H9 (cell line): ENCODE data around the gene GHR. TPM values are rescaled to one million over a fixed set of nuclear protein-coding genes. Genes with fewer than 3 reads are reported as not detected.

Source experiments
- DNase-seq: peaks from one replicate; pipeline ENCODE4 v3.0.0-alpha.2; 2017
- H2AFZ ChIP-seq: one replicate; pipeline ENCODE4 v1.6.1; 2013; ENCODE audit warnings: mild to moderate bottlenecking, low read length, control low read depth, moderate library complexity
- H2AK5ac ChIP-seq: 2 replicates; pipeline ENCODE4 v1.6.1; 2013; ENCODE audit warnings: low read length, control low read depth, mixed read lengths; ENCODE audit not compliant: insufficient read length
- H2BK120ac ChIP-seq: one replicate; pipeline ENCODE4 v1.6.1; 2013; ENCODE audit warnings: low read depth, mild to moderate bottlenecking, low read length, control low read depth, inconsistent platforms; ENCODE audit not compliant: poor library complexity, severe bottlenecking
- H2BK12ac ChIP-seq: 2 replicates; pipeline ENCODE4 v1.6.1; 2013; ENCODE audit warnings: low read length, control low read depth, mixed read lengths, low read depth; ENCODE audit not compliant: insufficient read length
- H2BK15ac ChIP-seq: 2 replicates; pipeline ENCODE4 v1.6.1; 2013; ENCODE audit warnings: low read depth, low read length, control low read depth
- H2BK20ac ChIP-seq: one replicate; pipeline ENCODE4 v1.6.1; 2013; ENCODE audit warnings: low read depth, mild to moderate bottlenecking, low read length, control low read depth, inconsistent platforms; ENCODE audit not compliant: poor library complexity, severe bottlenecking
- H2BK5ac ChIP-seq: 2 replicates; pipeline ENCODE4 v1.6.1; 2013; ENCODE audit warnings: low read length, control low read depth, mixed read lengths; ENCODE audit not compliant: insufficient read length
- H3K14ac ChIP-seq: 2 replicates; pipeline ENCODE4 v1.6.1; 2013; ENCODE audit warnings: low read length, control low read depth; ENCODE audit not compliant: insufficient read depth
- H3K18ac ChIP-seq: 2 replicates; pipeline ENCODE4 v1.6.1; 2013; ENCODE audit warnings: low read depth, mild to moderate bottlenecking, mixed read lengths, low read length, control low read depth; ENCODE audit not compliant: insufficient read length
- H3K23ac ChIP-seq: 2 replicates; pipeline ENCODE4 v1.6.1; 2013; ENCODE audit warnings: low read length, control low read depth, mixed read lengths, low read depth; ENCODE audit not compliant: insufficient read length
- H3K23me2 ChIP-seq: 2 replicates; pipeline ENCODE4 v1.6.1; 2013; ENCODE audit warnings: low read depth, mild to moderate bottlenecking, mixed read lengths, low read length, control low read depth; ENCODE audit not compliant: insufficient read length, poor library complexity, severe bottlenecking
- H3K27ac ChIP-seq: 2 replicates; pipeline ENCODE4 v1.5.1; 2013; ENCODE audit warnings: low read length, control low read depth, mixed read lengths, low read depth; ENCODE audit not compliant: insufficient read length
- H3K27me3 ChIP-seq: 2 replicates; pipeline ENCODE4 v1.6.1; 2013; ENCODE audit warnings: low read length, control low read depth, inconsistent platforms; ENCODE audit not compliant: insufficient read depth
- H3K4ac ChIP-seq: 2 replicates; pipeline ENCODE4 v1.6.1; 2013; ENCODE audit warnings: low read depth, mild to moderate bottlenecking, control low read depth, inconsistent platforms, low read length, moderate library complexity
- H3K4me1 ChIP-seq: 2 replicates; pipeline ENCODE4 v1.6.1; 2013; ENCODE audit warnings: low read length, control low read depth, inconsistent platforms; ENCODE audit not compliant: insufficient read depth
- H3K4me2 ChIP-seq: 2 replicates; pipeline ENCODE4 v1.6.1; 2013; ENCODE audit warnings: low read length, control low read depth, mixed read lengths; ENCODE audit not compliant: insufficient read length, insufficient read depth
- H3K56ac ChIP-seq: 2 replicates; pipeline ENCODE4 v1.6.1; 2013; ENCODE audit warnings: low read depth, mild to moderate bottlenecking, mixed read lengths, low read length, control low read depth; ENCODE audit not compliant: insufficient read length
- H3K79me1 ChIP-seq: 2 replicates; pipeline ENCODE4 v1.6.1; 2013; ENCODE audit warnings: low read depth, mild to moderate bottlenecking, moderate library complexity, low read length, control low read depth, inconsistent platforms; ENCODE audit not compliant: insufficient read depth, poor library complexity, severe bottlenecking
- H3K79me2 ChIP-seq: 2 replicates; pipeline ENCODE4 v1.6.1; 2013; ENCODE audit warnings: low read length, control low read depth, inconsistent platforms; ENCODE audit not compliant: insufficient read depth
- H3K9ac ChIP-seq: 2 replicates; pipeline ENCODE4 v1.6.1; 2013; ENCODE audit warnings: low read length, control low read depth, mixed read lengths; ENCODE audit not compliant: insufficient read length; ENCODE audit errors: extremely low read depth
- H3K9me3 ChIP-seq: one replicate; pipeline ENCODE4 v1.6.1; 2013; ENCODE audit warnings: low read depth, low read length, inconsistent platforms; ENCODE audit not compliant: control insufficient read depth
- H3T11ph ChIP-seq: one replicate; pipeline ENCODE4 v1.6.1; 2013; ENCODE audit warnings: mild to moderate bottlenecking, low read length, control low read depth, inconsistent platforms
- H4K20me1 ChIP-seq: one replicate; pipeline ENCODE4 v1.6.1; 2013; ENCODE audit not compliant: control insufficient read depth, insufficient read length, insufficient read depth
- H4K5ac ChIP-seq: 2 replicates; pipeline ENCODE4 v1.6.1; 2013; ENCODE audit warnings: low read depth, mild to moderate bottlenecking, mixed read lengths, low read length, control low read depth; ENCODE audit not compliant: insufficient read length
- H4K8ac ChIP-seq: replicated peaks from 2 replicates; pipeline ENCODE4 v1.6.1; 2013; ENCODE audit warnings: low read length, control low read depth, mixed read lengths, low read depth; ENCODE audit not compliant: insufficient read length
- H4K91ac ChIP-seq: 2 replicates; pipeline ENCODE4 v1.6.1; 2013; ENCODE audit warnings: low read depth, mild to moderate bottlenecking, moderate library complexity, mixed read lengths, low read length, control low read depth; ENCODE audit not compliant: insufficient read length
- H3K27ac Mint-ChIP-seq, 3 experiments: 2 replicates in 2 of 3; 3 replicates in 1 of 3; pipeline ENCODE4 v1.8.0; 2020 to 2021; ENCODE audit warnings: mixed read lengths in 3 of 3, mild to moderate bottlenecking in 1 of 3, moderate library complexity in 1 of 3
- H3K27me3 Mint-ChIP-seq: 2 replicates; pipeline ENCODE4 v1.8.0; 2021; ENCODE audit warnings: low read depth, mild to moderate bottlenecking, moderate library complexity, mixed read lengths
- H3K36me3 Mint-ChIP-seq, 3 experiments: 2 replicates in 2 of 3; 3 replicates in 1 of 3; pipeline ENCODE4 v1.8.0; 2020 to 2021; ENCODE audit warnings: low read depth in 3 of 3, mixed read lengths in 3 of 3; ENCODE audit not compliant: insufficient read depth in 1 of 3
- H3K4me1 Mint-ChIP-seq, 2 experiments: 2 replicates each; pipeline ENCODE4 v1.8.0; 2020; ENCODE audit warnings: mixed read lengths in 2 of 2
- H3K4me3 Mint-ChIP-seq, 2 experiments: 2 replicates in 1 of 2; 3 replicates in 1 of 2; pipeline ENCODE4 v1.8.0; 2020 to 2021; ENCODE audit warnings: mild to moderate bottlenecking in 2 of 2, mixed read lengths in 2 of 2, moderate library complexity in 1 of 2
- H3K9me3 Mint-ChIP-seq, 2 experiments: 2 replicates in 1 of 2; 3 replicates in 1 of 2; pipeline ENCODE4 v1.8.0; 2020; ENCODE audit warnings: mild to moderate bottlenecking in 2 of 2, mixed read lengths in 2 of 2, moderate library complexity in 1 of 2
- CTCF ChIP-seq: fragments of 200-600 bp; sonication (generic); conservative IDR thresholded peaks from 3 replicates; pipeline ENCODE4 v1.8.0; 2021; ENCODE audit warnings: antibody characterized with exemption, mild to moderate bottlenecking
- WGBS: extraction: QIAGEN DNeasy Blood & Tissue Kit; methylation state at CpG from one replicate; pipeline ENCODE4 v1.1.7; 2013; ENCODE audit warnings: missing lambda C conversion rate, low lambda C conversion rate, mixed read lengths; ENCODE audit not compliant: insufficient read length; ENCODE audit errors: extremely low coverage; 5-methylcytosine and 5-hydroxymethylcytosine counted together
- total RNA-seq: library from RNA; stranded (reverse); gene quantifications from 2 replicates; pipeline ENCODE4 v1.2.1, GENCODE V29; 2021

GHR gene
- total RNA-seq, 1 experiment from 2014 or later: 0.20 TPM

GRCh38 chr5:42374679-42375273 is 48.5 kb upstream of the GHR start:
- Histone ChIP-seq H2BK15ac (no peak overlapping the region), H4K91ac (no peak overlapping the region), H4K5ac (no peak overlapping the region), H3K56ac (no peak overlapping the region), H2BK5ac (no peak overlapping the region), H3K4me1 (no peaks in the 10 kb centered on the region), H3K14ac (no peak overlapping the region), H3K79me1 (no peaks in the 10 kb centered on the region), H3T11ph (no peak overlapping the region), H2AK5ac (no peak overlapping the region), H4K20me1 (no peaks in the 10 kb centered on the region), H2AFZ (no peak overlapping the region), H3K27me3 (no peaks in the 10 kb centered on the region), H3K4ac (no peak overlapping the region), H3K23me2 (no peaks in the 10 kb centered on the region), H3K9me3 (no peaks in the 10 kb centered on the region), H2BK120ac (no peak overlapping the region), H4K8ac (no peak overlapping the region), H3K23ac (no peak overlapping the region), H3K18ac (no peak overlapping the region), H2BK12ac (no peak overlapping the region), H3K27ac (no peak overlapping the region), H2BK20ac (no peak overlapping the region), H3K79me2 (no peaks in the 10 kb centered on the region), H3K9ac (no peak overlapping the region), H3K4me2 (no peak overlapping the region)
- peaks cover 0 to 10% (median 7%) of the 10 kb centered on the region in 3 experiments; a peak in 4 of 7 replicates for H3K36me3 Mint-ChIP-seq
- H3K9me3 Mint-ChIP-seq: peaks cover 9 to 16% of the 10 kb centered on the region in 2 experiments; a peak in 4 of 5 replicates
- no peak for TF ChIP-seq CTCF
- no peak overlapping the region for H3K4me3 Mint-ChIP-seq
- H3K4me1 Mint-ChIP-seq: no peaks in the 10 kb centered on the region
- DNase-seq: no peak
- no peak overlapping the region for H3K27ac Mint-ChIP-seq
- no peaks in the 10 kb centered on the region for H3K27me3 Mint-ChIP-seq
- no CpG with 5 or more reads among the region's 5 CpGs for WGBS
